Measurements from ENCODE around the gene RGPD6. TPM values are rescaled to one million over a fixed set of nuclear protein-coding genes. Genes with fewer than 3 reads are reported as not detected.
"Not testable (repeated sequence)": the region's sequence is repeated elsewhere in the genome, so short reads cannot be mapped to it uniquely, and the experiment has no call there.

Gene RGPD6
- total RNA-seq, 2 experiments from 2014 or later, result 5.6 to 7.7 TPM

- CTCF ChIA-PET; H3K27ac Mint-ChIP-seq; H3K4me3 Mint-ChIP-seq; H3K27me3 Mint-ChIP-seq; DNase-seq; H3K9me3 Mint-ChIP-seq; POLR2A ChIA-PET; H3K4me1 Mint-ChIP-seq; H3K36me3 Mint-ChIP-seq (ENCODE audit: low read depth): not testable (repeated sequence)
Observed at GRCh38 chr2:110579216-110579965, 2.4 kb upstream of the RGPD6 start.

GRCh38 chr2:110578429-110578828 lies 1.4 kb upstream of the RGPD6 start:
- not testable (repeated sequence) for H3K27me3 Mint-ChIP-seq

GRCh38 chr2:110499755-110500377 lies 77.2 kb downstream of the RGPD6 start:
- H3K27me3 Mint-ChIP-seq; CTCF ChIA-PET; H3K36me3 Mint-ChIP-seq (ENCODE audit: low read depth); H3K27ac Mint-ChIP-seq; H3K9me3 Mint-ChIP-seq; H3K4me3 Mint-ChIP-seq; POLR2A ChIA-PET; H3K4me1 Mint-ChIP-seq; DNase-seq: not testable (repeated sequence)

More at GRCh38 chr2:110578429-110578828, 1.4 kb upstream of the RGPD6 start:
- H3K36me3 Mint-ChIP-seq (ENCODE audit: low read depth); H3K4me3 Mint-ChIP-seq; CTCF ChIA-PET; H3K9me3 Mint-ChIP-seq; H3K4me1 Mint-ChIP-seq; H3K27ac Mint-ChIP-seq; POLR2A ChIA-PET; DNase-seq: not testable (repeated sequence)

GRCh38 chr2:110496027-110496426 lies 81.0 kb downstream of the RGPD6 start:
- H3K4me1 Mint-ChIP-seq; DNase-seq; H3K27me3 Mint-ChIP-seq; H3K27ac Mint-ChIP-seq; H3K4me3 Mint-ChIP-seq; POLR2A ChIA-PET; H3K36me3 Mint-ChIP-seq (ENCODE audit: low read depth); H3K9me3 Mint-ChIP-seq; CTCF ChIA-PET: not testable (repeated sequence)

DNA sequence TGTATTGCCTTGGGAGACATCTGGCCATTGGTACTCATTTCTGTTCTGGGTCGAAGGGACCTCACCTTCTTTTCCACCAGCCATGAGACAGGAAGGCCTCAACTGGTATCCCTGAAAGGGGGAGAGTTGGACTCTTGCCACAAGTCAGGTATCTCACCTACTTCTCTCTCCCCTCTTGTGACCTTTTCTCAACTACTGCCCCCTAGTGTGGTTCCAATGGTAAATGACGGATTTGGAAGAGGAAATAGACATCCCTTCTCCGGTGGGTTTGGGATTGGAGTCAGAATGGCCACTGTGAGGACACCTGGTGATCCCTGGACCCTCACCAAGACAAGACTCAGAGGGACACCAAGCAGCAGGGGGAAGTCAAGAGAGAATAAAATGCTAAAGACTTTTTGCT lies 82.5 kb downstream of the RGPD6 start:
- H3K27me3 Mint-ChIP-seq; H3K9me3 Mint-ChIP-seq; H3K36me3 Mint-ChIP-seq (ENCODE audit: low read depth); CTCF ChIA-PET; DNase-seq; POLR2A ChIA-PET; H3K4me3 Mint-ChIP-seq; H3K4me1 Mint-ChIP-seq; H3K27ac Mint-ChIP-seq: not testable (repeated sequence)

GRCh38 chr2:110488991-110489390 lies 88.0 kb downstream of the RGPD6 start:
- H3K9me3 Mint-ChIP-seq; H3K4me3 Mint-ChIP-seq; H3K27me3 Mint-ChIP-seq; CTCF ChIA-PET; POLR2A ChIA-PET; H3K4me1 Mint-ChIP-seq; DNase-seq; H3K27ac Mint-ChIP-seq; H3K36me3 Mint-ChIP-seq (ENCODE audit: low read depth): not testable (repeated sequence)

DNA sequence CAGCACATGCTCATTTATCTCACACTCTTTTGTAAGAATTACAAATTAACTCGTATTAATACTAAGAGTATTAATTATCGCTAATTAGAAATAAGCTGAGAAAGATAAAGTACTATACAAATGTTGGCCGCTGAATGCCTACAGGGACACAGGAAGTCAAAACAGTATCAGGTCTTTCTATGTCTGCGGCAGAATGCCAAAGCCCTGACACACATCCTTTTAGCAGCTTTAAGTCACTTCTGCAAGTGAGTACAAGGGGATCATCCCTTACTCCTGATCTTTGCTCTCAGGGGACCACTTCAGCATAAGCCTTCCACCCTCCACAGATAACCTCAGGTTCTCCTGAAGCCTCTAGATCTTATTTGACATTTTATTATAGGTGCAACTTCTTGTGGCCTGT lies 94.3 kb downstream of the RGPD6 start:
- POLR2A ChIA-PET; DNase-seq; H3K9me3 Mint-ChIP-seq; H3K27ac Mint-ChIP-seq; H3K4me3 Mint-ChIP-seq; H3K27me3 Mint-ChIP-seq; H3K36me3 Mint-ChIP-seq (ENCODE audit: low read depth); H3K4me1 Mint-ChIP-seq; CTCF ChIA-PET: not testable (repeated sequence)

- H3K9me3 Mint-ChIP-seq; H3K4me3 Mint-ChIP-seq; DNase-seq; H3K36me3 Mint-ChIP-seq (ENCODE audit: low read depth); H3K4me1 Mint-ChIP-seq; H3K27me3 Mint-ChIP-seq; POLR2A ChIA-PET; H3K27ac Mint-ChIP-seq; CTCF ChIA-PET: not testable (repeated sequence)
Observed at GRCh38 chr2:110481200-110481599, 95.8 kb downstream of the RGPD6 start.

- H3K27ac Mint-ChIP-seq; POLR2A ChIA-PET; CTCF ChIA-PET; H3K4me3 Mint-ChIP-seq; DNase-seq; H3K4me1 Mint-ChIP-seq; H3K27me3 Mint-ChIP-seq; H3K36me3 Mint-ChIP-seq (ENCODE audit: low read depth); H3K9me3 Mint-ChIP-seq: not testable (repeated sequence)
Observed at GRCh38 chr2:110480084-110480483, 96.9 kb downstream of the RGPD6 start.

DNA sequence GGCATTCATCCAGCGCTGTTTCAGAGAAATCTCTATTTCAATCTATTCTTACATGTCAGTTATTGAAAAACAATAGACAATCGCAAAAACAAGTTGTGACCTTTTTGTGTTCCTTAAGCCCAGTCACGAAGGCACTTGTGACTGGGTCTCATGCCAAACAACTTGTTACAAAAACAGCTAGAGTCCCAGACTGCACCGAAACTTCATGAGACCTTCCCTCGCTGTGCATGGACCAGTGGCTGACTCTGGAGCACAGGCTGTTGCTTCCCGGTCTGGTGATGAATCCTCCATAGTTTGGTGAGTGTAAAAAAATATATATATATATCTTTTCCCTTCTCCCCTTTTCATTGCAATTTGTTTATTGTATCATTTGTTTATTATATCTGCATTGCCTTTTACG lies 99.7 kb downstream of the RGPD6 start:
- H3K4me1 Mint-ChIP-seq; DNase-seq; CTCF ChIA-PET; POLR2A ChIA-PET; H3K36me3 Mint-ChIP-seq (ENCODE audit: low read depth); H3K27ac Mint-ChIP-seq; H3K27me3 Mint-ChIP-seq; H3K4me3 Mint-ChIP-seq; H3K9me3 Mint-ChIP-seq: not testable (repeated sequence)

GRCh38 chr2:110476952-110477351 lies 100.1 kb downstream of the RGPD6 start:
- not testable (repeated sequence) for H3K4me1 Mint-ChIP-seq

DNA sequence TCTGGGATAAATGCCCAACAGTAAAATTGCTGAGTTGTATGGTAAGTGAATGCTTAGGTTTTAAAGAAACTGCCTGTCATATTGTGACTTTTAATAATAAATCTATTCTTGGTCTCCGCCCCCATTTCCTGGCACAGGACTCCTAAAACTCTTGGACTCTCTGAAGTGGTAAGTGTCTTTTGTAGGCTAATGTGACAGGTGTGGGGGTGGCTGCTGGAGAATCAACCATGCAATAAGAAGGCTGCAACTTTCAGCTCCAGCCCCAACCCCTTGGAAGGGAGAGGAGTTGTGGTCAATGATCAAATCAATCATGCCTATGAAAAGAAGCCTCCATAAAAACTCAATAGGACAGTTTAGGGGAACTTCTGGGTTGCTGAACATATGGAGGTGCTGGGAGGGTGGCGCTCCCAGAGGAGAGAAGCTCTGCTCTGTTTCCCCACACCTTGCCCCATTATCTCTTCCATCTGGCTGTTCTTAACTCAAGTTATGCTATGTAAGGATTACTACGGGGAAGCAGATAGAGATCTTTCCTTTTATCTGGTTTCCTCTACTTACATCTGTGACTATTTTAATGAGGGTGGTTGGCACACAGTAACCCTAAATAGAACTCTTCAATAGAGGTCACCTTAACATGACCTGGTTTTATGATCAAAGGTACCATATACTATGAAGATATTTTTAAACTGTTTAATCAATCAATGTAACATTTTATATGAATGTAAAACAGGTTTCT lies 101.2 kb downstream of the RGPD6 start:
- H3K4me1 Mint-ChIP-seq; CTCF ChIA-PET; H3K9me3 Mint-ChIP-seq; POLR2A ChIA-PET; H3K4me3 Mint-ChIP-seq; H3K27ac Mint-ChIP-seq; DNase-seq; H3K27me3 Mint-ChIP-seq; H3K36me3 Mint-ChIP-seq (ENCODE audit: low read depth): not testable (repeated sequence)

More at GRCh38 chr2:110476952-110477351, 100.1 kb downstream of the RGPD6 start:
- H3K36me3 Mint-ChIP-seq (ENCODE audit: low read depth); H3K9me3 Mint-ChIP-seq; DNase-seq; POLR2A ChIA-PET; H3K4me3 Mint-ChIP-seq; H3K27ac Mint-ChIP-seq; H3K27me3 Mint-ChIP-seq; CTCF ChIA-PET: not testable (repeated sequence)

DNA sequence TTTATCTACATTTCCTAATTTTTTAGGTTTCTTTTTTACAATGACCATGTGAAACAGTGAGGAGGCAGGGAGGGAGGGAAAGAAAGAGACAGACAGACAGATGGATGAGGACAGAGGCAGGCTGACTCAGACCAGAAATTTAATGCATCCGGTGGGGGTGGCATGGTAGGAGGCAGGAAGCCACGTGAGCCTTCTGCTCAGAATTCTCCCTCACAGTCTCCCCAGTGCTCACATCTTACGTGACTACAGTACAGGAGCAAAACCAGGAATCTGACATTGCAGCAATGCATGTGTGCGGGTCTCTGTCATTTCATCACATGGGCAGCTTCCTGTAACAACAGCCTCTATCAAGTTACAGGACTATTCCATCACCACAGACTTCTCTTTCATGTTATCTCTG lies 102.1 kb downstream of the RGPD6 start:
- CTCF ChIA-PET; H3K27ac Mint-ChIP-seq; H3K4me3 Mint-ChIP-seq; H3K9me3 Mint-ChIP-seq; DNase-seq; H3K27me3 Mint-ChIP-seq; H3K4me1 Mint-ChIP-seq; POLR2A ChIA-PET; H3K36me3 Mint-ChIP-seq (ENCODE audit: low read depth): not testable (repeated sequence)

GRCh38 chr2:110473059-110473358 lies 104.0 kb downstream of the RGPD6 start:
- H3K27me3 Mint-ChIP-seq; H3K36me3 Mint-ChIP-seq (ENCODE audit: low read depth); CTCF ChIA-PET; DNase-seq; H3K27ac Mint-ChIP-seq; POLR2A ChIA-PET; H3K4me1 Mint-ChIP-seq; H3K9me3 Mint-ChIP-seq; H3K4me3 Mint-ChIP-seq: not testable (repeated sequence)

All from activated CD4-positive, alpha-beta T cell treated with anti-CD3 and anti-CD28 coated beads, Interleukin-2, amount 10 ng/mL, durations not matched to agents 7 days and 5 days (primary cell).